HCEC 1CT (cell line): ENCODE data around the gene ZFAND6.
A peak's percentile ranks its signal among the peaks of the same experiment; 100 is the strongest.
"Not testable (repeated sequence)": the region's sequence is repeated elsewhere in the genome, so short reads cannot be mapped to it uniquely, and the experiment has no call there.

Experiments used
- DNase-seq: peaks from one replicate; pipeline ENCODE4 v3.0.0-alpha.2; 2017

Gene ZFAND6

GRCh38 chr15:80152180-80152895, 92.9 kb downstream of the ZFAND6 start:
- DNase-seq, result peak; percentile 91

- peak; percentile 41 for DNase-seq
These were observed 93.7 kb downstream of the ZFAND6 start, which contains the start of gene FAH for GRCh38 chr15:80152896-80153876. FAH (plus strand) TSS chr15:80152999; CDS start chr15:80153055, 56 bp downstream.

- DNase-seq, result peak; percentile 7
These were observed 94.4 kb downstream of the ZFAND6 start for GRCh38 chr15:80153900-80154299.

- no peak for DNase-seq
These were observed 94.9 kb downstream of the ZFAND6 start for GRCh38 chr15:80154336-80154735.

GRCh38 chr15:80155001-80155377, 95.5 kb downstream of the ZFAND6 start:
- DNase-seq, result no peak

GRCh38 chr15:80155378-80156175, 96.1 kb downstream of the ZFAND6 start:
- not testable (repeated sequence) for DNase-seq

- DNase-seq, result no peak
These were observed 96.8 kb downstream of the ZFAND6 start for GRCh38 chr15:80156176-80156720.

GRCh38 chr15:80157215-80157614, 97.7 kb downstream of the ZFAND6 start:
- DNase-seq, result no peak

GRCh38 chr15:80159301-80159700, 99.8 kb downstream of the ZFAND6 start:
- no peak for DNase-seq

GRCh38 chr15:80159811-80160569, 100.5 kb downstream of the ZFAND6 start:
- no peak for DNase-seq

GRCh38 chr15:80160570-80161156, 101.2 kb downstream of the ZFAND6 start:
- DNase-seq, result peak; percentile 98

GRCh38 chr15:80161468-80162016, 102.1 kb downstream of the ZFAND6 start:
- no peak for DNase-seq

GRCh38 chr15:80162059-80162554, 102.6 kb downstream of the ZFAND6 start:
- DNase-seq, result no peak

- no peak for DNase-seq
These were observed 103.7 kb downstream of the ZFAND6 start for GRCh38 chr15:80163217-80163616.

- DNase-seq, result no peak
These were observed 104.4 kb downstream of the ZFAND6 start for GRCh38 chr15:80163897-80164296.

GRCh38 chr15:80167936-80168335, 108.5 kb downstream of the ZFAND6 start:
- no peak for DNase-seq

- DNase-seq, result no peak
These were observed 108.9 kb downstream of the ZFAND6 start for GRCh38 chr15:80168421-80168820.

GRCh38 chr15:80169768-80170357, 110.4 kb downstream of the ZFAND6 start:
- DNase-seq, result no peak

GRCh38 chr15:80170596-80170995, 111.1 kb downstream of the ZFAND6 start:
- DNase-seq, result no peak

- DNase-seq, result no peak
These were observed 112.3 kb downstream of the ZFAND6 start for GRCh38 chr15:80171787-80172186.

- no peak for DNase-seq
These were observed 112.9 kb downstream of the ZFAND6 start for GRCh38 chr15:80172401-80172800.
